Mesodermal cell (in vitro differentiated cells): ENCODE data around the gene PLEKHD1.

ENCODE experiments used
- H3K27ac ChIP-seq: 2 replicates; pipeline ENCODE4 v1.7.0; 2013; ENCODE audit warnings: mild to moderate bottlenecking, low read depth, low read length, moderate library complexity; ENCODE audit not compliant: severe bottlenecking
- H3K36me3 ChIP-seq: 2 replicates; pipeline ENCODE4 v1.7.1; 2013; ENCODE audit warnings: mild to moderate bottlenecking, low read length, moderate library complexity; ENCODE audit not compliant: control insufficient read depth, insufficient read depth
- H3K4me1 ChIP-seq: one replicate; pipeline ENCODE4 v1.7.1; 2013; ENCODE audit warnings: mild to moderate bottlenecking, low read length; ENCODE audit not compliant: insufficient read depth, control insufficient read depth, poor library complexity, severe bottlenecking
- H3K4me3 ChIP-seq: 2 replicates; pipeline ENCODE4 v1.7.0; 2013; ENCODE audit warnings: low read length, control low read depth, mild to moderate bottlenecking; ENCODE audit not compliant: insufficient read depth, poor library complexity, severe bottlenecking; ENCODE audit errors: extremely low read depth
- H3K9me3 ChIP-seq: 2 replicates; pipeline ENCODE4 v1.7.1; 2013; ENCODE audit warnings: mild to moderate bottlenecking, low read length, moderate library complexity; ENCODE audit not compliant: control insufficient read depth
- WGBS, 2 experiments: methylation state at CpG; one replicate each; pipeline ENCODE4 v1.1.5; 2013; ENCODE audit warnings: missing lambda C conversion rate in 2 of 2; ENCODE audit not compliant: insufficient coverage in 2 of 2; 5-methylcytosine and 5-hydroxymethylcytosine counted together

Gene PLEKHD1

GRCh38 chr14:69481815-69482568 lies 2.5 kb upstream of the PLEKHD1 start:
- Histone ChIP-seq H3K9me3 (no peaks in the 10 kb centered on the region), H3K36me3 (no peaks in the 10 kb centered on the region), H3K27ac (no peak overlapping the region), H3K4me3 (no peak overlapping the region), H3K4me1 (no peaks in the 10 kb centered on the region)
- 82 to 92% methylated on average over 4 of the region's 5 CpGs for WGBS, 2 experiments

GRCh38 chr14:69483765-69484443 lies 624 bp upstream of the PLEKHD1 start:
- no peak overlapping the region for H3K27ac ChIP-seq
- no peaks in the 10 kb centered on the region for H3K36me3 ChIP-seq
- H3K4me1 ChIP-seq, result no peaks in the 10 kb centered on the region
- no peaks in the 10 kb centered on the region for H3K9me3 ChIP-seq
- 4% methylated on average over 47 of the region's 54 CpGs for WGBS, 2 experiments
- H3K4me3 ChIP-seq, result peak overlapping the region; percentile 19

- WGBS, 2 experiments, result 80 to 95% methylated on average over 4 of the region's 11 CpGs
- Histone ChIP-seq H3K27ac (no peak overlapping the region), H3K9me3 (no peaks in the 10 kb centered on the region), H3K4me3 (no peak overlapping the region), H3K36me3 (no peaks in the 10 kb centered on the region), H3K4me1 (no peaks in the 10 kb centered on the region)
These were observed 760 bp downstream of the PLEKHD1 start for GRCh38 chr14:69485315-69485660.

GRCh38 chr14:69485701-69486100 lies 1.2 kb downstream of the PLEKHD1 start:
- no peak overlapping the region for H3K4me3 ChIP-seq
- 86% methylated on average over 1 of the region's 6 CpGs; no CpG with 5 or more reads in 1 of the 2 experiments for WGBS, 2 experiments
- H3K36me3 ChIP-seq, result no peaks in the 10 kb centered on the region
- H3K4me1 ChIP-seq, result no peaks in the 10 kb centered on the region
- H3K9me3 ChIP-seq, result no peaks in the 10 kb centered on the region
- no peak overlapping the region for H3K27ac ChIP-seq

GRCh38 chr14:69487226-69487625 lies 2.7 kb downstream of the PLEKHD1 start:
- WGBS, 2 experiments, result 78 to 91% methylated on average over 3 to 4 of the region's 4 CpGs
- H3K36me3 ChIP-seq, result no peaks in the 10 kb centered on the region
- H3K27ac ChIP-seq, result no peak overlapping the region
- H3K4me3 ChIP-seq, result no peak overlapping the region
- H3K4me1 ChIP-seq, result no peaks in the 10 kb centered on the region
- H3K9me3 ChIP-seq, result no peaks in the 10 kb centered on the region

- Histone ChIP-seq H3K27ac (no peak overlapping the region), H3K4me1 (no peaks in the 10 kb centered on the region), H3K9me3 (no peaks in the 10 kb centered on the region), H3K4me3 (no peak overlapping the region), H3K36me3 (no peaks in the 10 kb centered on the region)
- WGBS, 2 experiments, result 79 to 100% methylated on average over 1 to 4 of the region's 4 CpGs
These were observed 3.2 kb downstream of the PLEKHD1 start for GRCh38 chr14:69487771-69488170.

- H3K36me3 ChIP-seq, result no peaks in the 10 kb centered on the region
- H3K27ac ChIP-seq, result no peak overlapping the region
- no peak overlapping the region for H3K4me3 ChIP-seq
- no peaks in the 10 kb centered on the region for H3K9me3 ChIP-seq
- H3K4me1 ChIP-seq, result no peaks in the 10 kb centered on the region
These were observed 5.0 kb downstream of the PLEKHD1 start for GRCh38 chr14:69489495-69489894.

- H3K27ac ChIP-seq, result no peak overlapping the region
- H3K36me3 ChIP-seq, result no peaks in the 10 kb centered on the region
- no peaks in the 10 kb centered on the region for H3K4me1 ChIP-seq
- H3K9me3 ChIP-seq, result no peaks in the 10 kb centered on the region
- WGBS, 2 experiments, result 84 to 88% methylated on average over 5 to 6 of the region's 7 CpGs
- H3K4me3 ChIP-seq, result no peak overlapping the region
These were observed 5.8 kb downstream of the PLEKHD1 start for GRCh38 chr14:69490219-69490918.

- no peaks in the 10 kb centered on the region for H3K36me3 ChIP-seq
- H3K4me1 ChIP-seq, result no peaks in the 10 kb centered on the region
- no peak overlapping the region for H3K4me3 ChIP-seq
- H3K9me3 ChIP-seq, result no peaks in the 10 kb centered on the region
- 82 to 90% methylated on average over 3 of the region's 3 CpGs for WGBS, 2 experiments
- H3K27ac ChIP-seq, result no peak overlapping the region
These were observed 6.7 kb downstream of the PLEKHD1 start for GRCh38 chr14:69491193-69491592.

- Histone ChIP-seq H3K36me3 (no peaks in the 10 kb centered on the region), H3K27ac (no peak overlapping the region), H3K9me3 (no peaks in the 10 kb centered on the region), H3K4me3 (no peak overlapping the region), H3K4me1 (no peaks in the 10 kb centered on the region)
- WGBS, 2 experiments, result 83 to 85% methylated on average over 2 to 3 of the region's 4 CpGs
These were observed 8.5 kb downstream of the PLEKHD1 start for GRCh38 chr14:69493038-69493437.

GRCh38 chr14:69493791-69494190 lies 9.3 kb downstream of the PLEKHD1 start:
- no peaks in the 10 kb centered on the region for H3K4me1 ChIP-seq
- H3K27ac ChIP-seq, result no peak overlapping the region
- H3K9me3 ChIP-seq, result no peaks in the 10 kb centered on the region
- no peak overlapping the region for H3K4me3 ChIP-seq
- no peaks in the 10 kb centered on the region for H3K36me3 ChIP-seq
- 17 to 50% methylated on average over 1 of the region's 3 CpGs for WGBS, 2 experiments
